GM12878 (cell line): ENCODE data around the gene H19.

Source experiments
- JUNB ChIP-seq: IDR thresholded peaks from 2 replicates; pipeline ENCODE4 v1.6.1; 2016; ENCODE audit warnings: antibody characterized with exemption, mild to moderate bottlenecking
- POLR2AphosphoS2 ChIP-seq: IDR thresholded peaks from 2 replicates; pipeline ENCODE4 v1.6.1; 2011; ENCODE audit warnings: low read depth, mild to moderate bottlenecking, low read length, improper control_type of control experiment, moderate library complexity
- REST ChIP-seq: IDR thresholded peaks from 2 replicates; pipeline ENCODE4 v1.6.1; 2012; ENCODE audit warnings: mild to moderate bottlenecking, low read depth, low read length
- TCF12 ChIP-seq: IDR thresholded peaks from 2 replicates; pipeline ENCODE4 v1.6.1; 2011; ENCODE audit warnings: low read depth, mild to moderate bottlenecking, low read length

- TF ChIP-seq JUNB (no peak), TCF12 (no peak), REST (no peak), POLR2AphosphoS2 (no peak)
Observed at GRCh38 chr11:2027708-2028107, 30.1 kb upstream of the H19 start.
